ENCODE measurements around the gene ZNF3. TPM values are rescaled to one million over a fixed set of nuclear protein-coding genes. Genes with fewer than 3 reads are reported as not detected.

The ZNF3 gene
- total and polyA plus RNA-seq, 9 of the 15 experiments (the other 6 are each of a cell fraction or from before 2014, with no cell fraction given): 30.0 to 64.9 (median 51.5) TPM

GRCh38 chr7:100038326-100038725, 43.2 kb downstream of the ZNF3 start (continued):
- TF ChIP-seq ZNF174 (CRISPR knock-in tag; IDR thresholded peaks at IDR 0.05) (no peak), NFIC (IDR thresholded peaks at IDR 0.05) (no peak), SMAD4 (CRISPR knock-in tag; conservative IDR thresholded peaks at IDR 0.05) (no peak), ARID3B (CRISPR knock-in tag; IDR thresholded peaks at IDR 0.05; ENCODE audit: borderline replicate concordance) (no peak), HNRNPH1 (optimal IDR thresholded peaks at IDR 0.05; ENCODE audit: low read depth, low read length) (no peak)

GRCh38 chr7:100035876-100036275, 45.6 kb downstream of the ZNF3 start:
- Histone ChIP-seq H3K9me3 (replicated peaks; ENCODE audit: control insufficient read depth, insufficient read depth, low read depth, low read length) (no peaks in the 10 kb centered on the region; the same call in 1 of the 2 replicates), H3K4me3 (no peak overlapping the region), H3K27me3 (ENCODE audit: control insufficient read depth in 2 of 2, insufficient read depth in 2 of 2, low read length in 2 of 2) (no peaks in the 10 kb centered on the region), H3K27ac (ENCODE audit: extremely low read depth, low read depth, low read length) (no peak overlapping the region), H3K4me2 (ENCODE audit: insufficient read depth, low read length) (no peak overlapping the region), H3K9me1 (ENCODE audit: control insufficient read depth, insufficient read depth, low read length) (no peaks in the 10 kb centered on the region), H3K9ac (ENCODE audit: insufficient read depth in 1 of 2, low read depth in 2 of 2, low read length in 2 of 2) (no peak overlapping the region), H2AFZ (ENCODE audit: low read depth, low read length) (no peak overlapping the region), H4K20me1 (replicated peaks; ENCODE audit: control insufficient read depth, insufficient read depth, low read length) (no peaks in the 10 kb centered on the region), H3K79me2 (ENCODE audit: control insufficient read depth, insufficient read depth, low read length) (no peaks in the 10 kb centered on the region), H3K36me3 (ENCODE audit: control insufficient read depth, insufficient read depth, low read length) (peaks cover 52% of the 10 kb centered on the region), H3K4me1 (replicated peaks in 1 of 2; ENCODE audit: control insufficient read depth in 2 of 2, insufficient read depth in 2 of 2, low read length in 2 of 2) (no peaks in the 10 kb centered on the region; a peak in 1 of 5 replicates)
- 96% methylated on average over 6 of the region's 6 CpGs for WGBS (ENCODE audit: insufficient coverage, low coverage, missing lambda C conversion rate)
- ATAC-seq (no peak), FAIRE-seq (no peak), DNase-seq (ENCODE audit: extremely low read depth in 1 of 4, low spot score in 3 of 4) (no peak)
- no peak for TF ChIP-seq ZNF511 (CRISPR knock-in tag; IDR thresholded peaks at IDR 0.05)
- TF ChIP-seq NFIC (IDR thresholded peaks at IDR 0.05): no peak
- BruUV-seq (replicated peaks): no TSS peak
- in situ Hi-C loops (cut with MboI) (no loop called here), intact Hi-C loops (cut with micrococcal nuclease) (no loop called here)
- ChIA-PET POLR2A (interaction anchor here (0.7 kb wide), 1 partner anchor 66 kb away, joined by 4 read pairs; the partner anchor contains the start of genes AP4M1 and MCM7), CTCF (ENCODE audit: low intra/inter-chr PET ratio) (interaction anchor here (0.6 kb wide), 1 partner anchor 23 kb away, joined by 3 read pairs; no protein-coding TSS in a partner anchor)
